MCF 10A (cell line): ENCODE results near the gene ZNF513. TPM values are rescaled to one million over a fixed set of nuclear protein-coding genes. Genes with fewer than 3 reads are reported as not detected.

ENCODE experiments used
- BruUV-seq: library from RNA; stranded (reverse); fragments of 400-500 nt; replicated peaks from 2 replicates; lab custom pipeline; 2021; lab: Mats Ljungman, UMichigan
- CTCF ChIA-PET: fragments of 300-600 bp; sonication (Branson Sonifier 250); formaldehyde crosslinking; extraction: SDS; loops from one replicate; lab custom pipeline; 2021; ENCODE audit warnings: antibody characterized with exemption, inconsistent platforms; lab: Yijun Ruan, JAX
- POLR2A ChIA-PET: fragments of 300-600, 350-650 bp; sonication (Branson Sonifier 250); formaldehyde crosslinking; extraction: SDS; loops from one replicate; lab custom pipeline; 2020; ENCODE audit warnings: antibody characterized with exemption, inconsistent platforms; lab: Yijun Ruan, JAX
- DNase-seq: peaks from one replicate; pipeline ENCODE4 v3.0.0-alpha.2; 2018; ENCODE audit not compliant: unreplicated experiment
- H3K27ac Mint-ChIP-seq: one replicate; pipeline ENCODE4 v1.8.0; 2022; ENCODE audit warnings: mild to moderate bottlenecking, low read depth, mixed read lengths; ENCODE audit not compliant: unreplicated experiment
- H3K27me3 Mint-ChIP-seq: one replicate; pipeline ENCODE4 v1.8.0; 2022; ENCODE audit warnings: mixed read lengths; ENCODE audit not compliant: insufficient read depth, unreplicated experiment
- H3K36me3 Mint-ChIP-seq: one replicate; pipeline ENCODE4 v1.8.0; 2022; ENCODE audit warnings: mild to moderate bottlenecking, moderate library complexity, mixed read lengths; ENCODE audit not compliant: insufficient read depth, unreplicated experiment
- H3K4me1 Mint-ChIP-seq: one replicate; pipeline ENCODE4 v1.8.0; 2022; ENCODE audit warnings: mixed read lengths; ENCODE audit not compliant: insufficient read depth, unreplicated experiment
- H3K4me3 Mint-ChIP-seq: one replicate; pipeline ENCODE4 v1.8.0; 2022; ENCODE audit warnings: mild to moderate bottlenecking, moderate library complexity, mixed read lengths; ENCODE audit not compliant: unreplicated experiment
- H3K9me3 Mint-ChIP-seq: one replicate; pipeline ENCODE4 v1.8.0; 2022; ENCODE audit warnings: mixed read lengths; ENCODE audit not compliant: unreplicated experiment
- CTCF ChIP-seq: fragments of 200-600 bp; IDR thresholded peaks from one replicate; pipeline ENCODE4 v1.8.0; 2022; ENCODE audit warnings: antibody characterized with exemption, mild to moderate bottlenecking; ENCODE audit not compliant: unreplicated experiment
- intact Hi-C: fragments of 100-400 bp; cut with micrococcal nuclease; formaldehyde crosslinking; loops from 2 replicates; pipeline ENCODE4 v1.14.1; 2022
- total RNA-seq: library from RNA; stranded (reverse); gene quantifications from 2 replicates; pipeline ENCODE4 v1.2.3, GENCODE V29; 2022

Gene ZNF513
- total RNA-seq, 1 experiment from 2014 or later: 16.2 TPM

GRCh38 chr2:27375513-27376099, 4.9 kb downstream of the ZNF513 start:
- ChIA-PET CTCF (interaction anchor here (0.6 to 1.2 kb wide), 3 partner anchors 9 to 170 kb away, joined by 3 to 4 read pairs (median 3); no protein-coding TSS in a partner anchor), POLR2A (interaction anchor here (0.6 to 1.4 kb wide), 2 partner anchors 19 to 884 kb away, joined by 3 to 5 read pairs; partner anchors contain the start of gene GTF3C2)
- H3K36me3 Mint-ChIP-seq: peaks cover 85% of the 10 kb centered on the region
- H3K27ac Mint-ChIP-seq: no peak overlapping the region
- no peak overlapping the region for H3K4me3 Mint-ChIP-seq
- DNase-seq: no peak
- no peak for TF ChIP-seq CTCF
- intact Hi-C loops: no loop called here
- H3K27me3 Mint-ChIP-seq: no peaks in the 10 kb centered on the region
- BruUV-seq: no TSS peak
- H3K9me3 Mint-ChIP-seq: no peaks in the 10 kb centered on the region
- H3K4me1 Mint-ChIP-seq: peaks cover 18% of the 10 kb centered on the region

- H3K36me3 Mint-ChIP-seq: peaks cover 72% of the 10 kb centered on the region
- no peak overlapping the region for H3K27ac Mint-ChIP-seq
Observed at GRCh38 chr2:27373567-27373966, 7.0 kb downstream of the ZNF513 start.

GRCh38 chr2:27372937-27373336, 7.6 kb downstream of the ZNF513 start:
- Mint-ChIP-seq H3K9me3 (no peaks in the 10 kb centered on the region), H3K4me1 (peaks cover 21% of the 10 kb centered on the region), H3K4me3 (no peak overlapping the region), H3K36me3 (peaks cover 68% of the 10 kb centered on the region), H3K27me3 (no peaks in the 10 kb centered on the region), H3K27ac (no peak overlapping the region)
- POLR2A ChIA-PET: interaction anchor here (0.6 to 7.8 kb wide), 8 partner anchors 7 to 267 kb away, joined by 3 to 148 read pairs (median 14); partner anchors contain the start of genes GTF3C2, MPV17, NRBP1 and PPM1G
- intact Hi-C loops: no loop called here
- no TSS peak for BruUV-seq
- no peak for DNase-seq
- CTCF ChIA-PET: interaction anchor here (0.6 kb wide), 1 partner anchor 411 kb away, joined by 3 read pairs; no protein-coding TSS in a partner anchor
- TF ChIP-seq CTCF: no peak

More at GRCh38 chr2:27373567-27373966, 7.0 kb downstream of the ZNF513 start:
- no peak for TF ChIP-seq CTCF
- intact Hi-C loops: no loop called here
- Mint-ChIP-seq H3K27me3 (no peaks in the 10 kb centered on the region), H3K4me3 (no peak overlapping the region), H3K4me1 (peaks cover 19% of the 10 kb centered on the region), H3K9me3 (no peaks in the 10 kb centered on the region)
- CTCF ChIA-PET: interaction anchor here (0.7 kb wide), 1 partner anchor 64 kb away, joined by 3 read pairs; no protein-coding TSS in a partner anchor
- DNase-seq: no peak
- POLR2A ChIA-PET: interaction anchor here (1.0 to 6.6 kb wide), 3 partner anchors 6 to 36 kb away, joined by 3 to 114 read pairs (median 6); partner anchors contain the start of genes PPM1G and ZNF513
- BruUV-seq: no TSS peak
